Colonic mucosa (tissue), 4 donors: ENCODE measurements around the gene KRR1. TPM values are rescaled to one million over a fixed set of nuclear protein-coding genes. Genes with fewer than 3 reads are reported as not detected.

Experiments used
- DNase-seq: peaks from one replicate; pipeline ENCODE4 v3.0.0-alpha.2; 2020
- H3K27ac ChIP-seq: fragments of 200-600 bp; one replicate; pipeline ENCODE4 v1.8.0; 2021
- H3K27me3 ChIP-seq: fragments of 200-600 bp; one replicate; pipeline ENCODE4 v1.8.0; 2021
- H3K36me3 ChIP-seq: fragments of 200-600 bp; one replicate; pipeline ENCODE4 v1.8.0; 2021
- H3K4me1 ChIP-seq: fragments of 200-600 bp; one replicate; pipeline ENCODE4 v1.8.0; 2021; ENCODE audit warnings: mild to moderate bottlenecking
- H3K4me3 ChIP-seq: fragments of 200-600 bp; one replicate; pipeline ENCODE4 v1.8.0; 2021
- H3K9ac ChIP-seq, 2 donors: one replicate each; pipeline ENCODE4 v1.7.0; 2013; ENCODE audit warnings: control low read depth in 2 of 2, low read depth in 2 of 2, low read length in 2 of 2
- H3K9me3 ChIP-seq: fragments of 200-600 bp; one replicate; pipeline ENCODE4 v1.8.0; 2021
- intact Hi-C: fragments of 100-400 bp; cut with DNase I; formaldehyde crosslinking; loops from one replicate; pipeline ENCODE4 v1.14.1; 2022
- total RNA-seq, 2 donors: library from RNA; stranded (reverse); fragmentation: NEBNext Ultra II Directional in 1 of 2; extraction: Animal tissue kit (Norgen Biotek cat#: 25700) in 1 of 2; gene quantifications; one replicate each; pipeline ENCODE4 v1.2.1, GENCODE V29; 2021
- TF ChIP-seq, protein P1 (sequence below): fragments of 200-600 bp; IDR thresholded peaks from one replicate; pipeline ENCODE4 v1.8.0; 2022; ENCODE audit warnings: antibody characterized with exemption, mild to moderate bottlenecking
- donor health status: healthy.
- donor health status: DM: no; HTN: no; CAD: no.
- donor health status: DM: no; HTN: no; CAD: no.

KRR1 gene
- total RNA-seq, 2 donors from 2014 or later: 32.8 to 33.2 TPM

DNA sequence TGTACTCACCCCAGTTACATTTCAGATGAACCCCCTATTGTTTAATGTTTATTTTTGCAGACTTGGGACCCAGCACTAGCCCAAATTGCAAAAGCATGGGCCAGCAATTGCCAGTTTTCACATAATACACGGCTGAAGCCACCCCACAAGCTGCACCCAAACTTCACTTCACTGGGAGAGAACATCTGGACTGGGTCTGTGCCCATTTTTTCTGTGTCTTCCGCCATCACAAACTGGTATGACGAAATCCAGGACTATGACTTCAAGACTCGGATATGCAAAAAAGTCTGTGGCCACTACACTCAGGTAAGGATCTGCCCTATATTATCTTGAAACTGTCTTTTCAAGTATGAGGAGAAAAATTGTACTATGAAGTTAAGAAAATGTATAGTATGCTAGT lies 29.6 kb downstream of the KRR1 start:
- no peaks in the 10 kb centered on the region for H3K4me1 ChIP-seq
- H3K9ac ChIP-seq: no peak overlapping the region
- no peak for DNase-seq
- no peaks in the 10 kb centered on the region for H3K36me3 ChIP-seq
- no peaks in the 10 kb centered on the region for H3K27me3 ChIP-seq
- no peaks in the 10 kb centered on the region for H3K9me3 ChIP-seq
- intact Hi-C loops: no loop called here
- H3K4me3 ChIP-seq: peak overlapping the region; percentile 27
- peak overlapping the region; percentile 62 for H3K27ac ChIP-seq
- TF ChIP-seq, protein P1, sequence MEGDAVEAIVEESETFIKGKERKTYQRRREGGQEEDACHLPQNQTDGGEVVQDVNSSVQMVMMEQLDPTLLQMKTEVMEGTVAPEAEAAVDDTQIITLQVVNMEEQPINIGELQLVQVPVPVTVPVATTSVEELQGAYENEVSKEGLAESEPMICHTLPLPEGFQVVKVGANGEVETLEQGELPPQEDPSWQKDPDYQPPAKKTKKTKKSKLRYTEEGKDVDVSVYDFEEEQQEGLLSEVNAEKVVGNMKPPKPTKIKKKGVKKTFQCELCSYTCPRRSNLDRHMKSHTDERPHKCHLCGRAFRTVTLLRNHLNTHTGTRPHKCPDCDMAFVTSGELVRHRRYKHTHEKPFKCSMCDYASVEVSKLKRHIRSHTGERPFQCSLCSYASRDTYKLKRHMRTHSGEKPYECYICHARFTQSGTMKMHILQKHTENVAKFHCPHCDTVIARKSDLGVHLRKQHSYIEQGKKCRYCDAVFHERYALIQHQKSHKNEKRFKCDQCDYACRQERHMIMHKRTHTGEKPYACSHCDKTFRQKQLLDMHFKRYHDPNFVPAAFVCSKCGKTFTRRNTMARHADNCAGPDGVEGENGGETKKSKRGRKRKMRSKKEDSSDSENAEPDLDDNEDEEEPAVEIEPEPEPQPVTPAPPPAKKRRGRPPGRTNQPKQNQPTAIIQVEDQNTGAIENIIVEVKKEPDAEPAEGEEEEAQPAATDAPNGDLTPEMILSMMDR: no peak

DNA sequence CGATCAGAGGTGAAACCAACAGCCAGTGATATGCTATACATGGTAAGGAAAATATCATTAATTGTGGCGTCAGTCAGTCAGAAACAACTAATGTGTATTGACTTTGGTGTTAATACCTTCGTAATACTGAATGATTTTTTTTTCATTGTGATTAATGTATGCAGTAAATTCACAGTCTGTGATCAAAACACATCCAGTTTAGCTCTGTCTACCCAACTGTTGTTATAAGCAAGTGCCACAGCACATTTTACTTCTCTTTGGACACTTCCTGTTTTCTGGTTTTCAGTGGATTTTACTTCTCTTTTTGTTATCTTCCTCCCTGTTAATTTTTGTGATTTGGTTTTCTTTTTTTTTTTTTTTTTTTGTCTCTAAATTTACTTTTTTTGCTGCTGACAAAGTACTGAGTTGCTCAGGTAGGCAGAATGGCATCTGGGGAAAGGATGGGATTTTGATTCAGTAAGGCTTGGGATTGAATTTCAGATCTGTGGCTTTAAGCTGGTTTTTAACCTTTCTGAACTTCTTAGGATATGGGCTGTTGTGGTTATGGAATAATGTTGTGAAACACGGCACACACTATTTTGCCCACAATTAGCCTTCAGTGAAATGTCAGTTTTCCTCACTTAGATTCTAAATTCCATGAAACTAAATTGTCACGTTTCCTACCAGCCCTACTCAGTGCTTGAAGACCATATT lies 30.2 kb downstream of the KRR1 start:
- H3K9ac ChIP-seq: peak overlapping the region; percentile 50 to 60
- TF ChIP-seq, protein P1: no peak
- H3K4me1 ChIP-seq: no peaks in the 10 kb centered on the region
- H3K27ac ChIP-seq: peak overlapping the region; percentile 62
- H3K36me3 ChIP-seq: no peaks in the 10 kb centered on the region
- H3K9me3 ChIP-seq: no peaks in the 10 kb centered on the region
- intact Hi-C loops: no loop called here
- H3K27me3 ChIP-seq: no peaks in the 10 kb centered on the region
- H3K4me3 ChIP-seq: peak overlapping the region; percentile 27
- DNase-seq: no peak

DNA sequence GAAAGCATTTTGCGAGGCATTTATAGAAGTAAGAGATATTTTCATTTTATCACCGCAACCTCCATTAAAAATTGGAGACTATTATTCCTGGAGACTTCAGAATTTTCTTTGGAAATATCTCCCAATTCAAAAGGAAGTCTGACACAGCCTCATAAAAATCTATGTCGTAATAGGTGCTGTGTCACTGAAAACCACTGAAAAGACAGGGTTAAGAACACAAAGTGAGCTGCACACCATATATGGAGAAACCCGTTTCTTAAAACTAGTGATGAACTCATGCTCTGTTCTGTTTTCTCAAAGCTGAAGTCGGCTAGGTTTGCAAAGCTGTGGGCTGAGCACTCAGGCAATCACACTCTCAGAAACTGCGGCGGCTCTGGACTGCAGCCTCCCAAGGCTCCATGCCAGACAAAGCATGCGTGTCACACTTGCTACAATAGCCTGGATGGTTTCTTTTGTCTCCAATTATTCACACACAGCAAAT lies 30.9 kb downstream of the KRR1 start, which contains the start of gene GLIPR1:
Gene GLIPR1, plus strand, starts transcription at position 287 of the 481 bp plus-strand sequence. Its CDS starts 126 bp downstream, at position 413.
- Histone ChIP-seq H3K27ac (peak within 1 kb of the TSS; percentile 62), H3K9ac (peak within 1 kb of the TSS; percentile 50 to 60), H3K4me3 (peak within 1 kb of the TSS; percentile 27), H3K36me3 (no peaks in the 10 kb centered on the region), H3K4me1 (no peaks in the 10 kb centered on the region), H3K27me3 (no peaks in the 10 kb centered on the region), H3K9me3 (no peaks in the 10 kb centered on the region)
- TF ChIP-seq, protein P1: no peak
- intact Hi-C loops: no loop called here
- DNase-seq: peak; percentile 47

DNA sequence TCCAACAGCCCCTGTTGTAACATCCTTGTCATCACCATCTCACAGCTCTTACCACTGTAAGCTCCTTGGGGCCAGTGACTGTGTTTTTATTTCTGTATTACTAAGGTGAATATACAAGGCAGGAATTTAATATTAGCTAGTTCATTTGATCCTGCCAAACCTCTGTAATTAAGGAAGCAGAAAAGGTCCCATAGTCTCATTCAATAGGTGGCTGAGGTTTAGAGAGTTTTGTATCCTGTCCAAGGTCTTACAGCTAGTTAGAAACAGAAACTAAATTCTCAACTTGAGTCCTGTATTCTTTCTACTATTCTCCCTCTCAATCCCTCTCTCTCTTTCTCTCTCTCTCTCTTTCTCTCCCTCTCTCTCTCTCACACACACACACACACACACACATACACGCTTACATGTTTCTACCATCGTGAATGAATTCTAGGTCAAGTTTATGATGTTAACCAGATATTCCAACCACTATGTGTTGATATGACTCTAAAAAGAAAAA lies 31.4 kb downstream of the KRR1 start:
- Histone ChIP-seq H3K4me1 (no peaks in the 10 kb centered on the region), H3K36me3 (no peaks in the 10 kb centered on the region), H3K9me3 (no peaks in the 10 kb centered on the region), H3K27me3 (no peaks in the 10 kb centered on the region), H3K4me3 (no peak overlapping the region), H3K27ac (peak overlapping the region; percentile 62), H3K9ac (peak overlapping the region in 1 of 2 donors; percentile 60)
- TF ChIP-seq, protein P1: no peak
- DNase-seq: no peak
- intact Hi-C loops: no loop called here

DNA sequence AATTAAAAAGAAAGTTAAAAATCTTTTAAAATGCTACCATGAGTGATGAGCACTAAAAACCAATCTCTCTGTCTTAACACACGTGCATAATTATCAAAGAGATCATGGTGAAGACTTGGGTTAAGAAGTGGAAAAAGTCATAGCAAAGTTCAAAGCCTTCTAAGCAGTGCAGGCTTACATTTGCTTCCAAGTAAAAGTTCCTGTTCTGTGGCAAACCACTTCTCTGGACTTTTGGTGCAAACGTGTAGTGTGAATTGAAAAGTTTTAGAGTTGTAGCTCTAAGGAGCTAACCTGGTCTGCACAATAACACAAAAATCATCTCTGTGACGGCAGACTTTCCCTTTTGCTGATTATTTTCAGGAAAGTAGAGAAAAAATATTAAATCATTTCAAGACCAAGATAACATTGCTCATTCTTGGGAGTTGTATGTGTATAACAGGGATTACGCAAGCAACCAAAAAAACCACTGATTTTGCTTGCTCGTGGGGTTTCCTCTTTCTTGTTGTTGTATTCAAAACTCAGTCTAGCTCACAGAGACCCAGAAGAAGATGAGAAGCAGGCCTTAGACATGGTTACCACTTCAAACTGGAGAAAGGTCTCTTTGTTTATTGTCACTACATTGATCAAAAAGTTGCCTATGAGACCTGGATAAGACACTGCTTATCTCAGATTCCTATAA lies 33.2 kb downstream of the KRR1 start:
- no peaks in the 10 kb centered on the region for H3K36me3 ChIP-seq

More for the DNA sequence above, 33.2 kb downstream of the KRR1 start:
- Histone ChIP-seq H3K4me1 (no peaks in the 10 kb centered on the region), H3K4me3 (no peak overlapping the region), H3K27ac (peak overlapping the region; percentile 28), H3K9ac (no peak overlapping the region), H3K27me3 (no peaks in the 10 kb centered on the region), H3K9me3 (no peaks in the 10 kb centered on the region)
- intact Hi-C loops: no loop called here
- TF ChIP-seq, protein P1: no peak
- no peak for DNase-seq
